SK-N-SH (cell line): ENCODE measurements around the gene ZDHHC18. TPM values are rescaled to one million over a fixed set of nuclear protein-coding genes. Genes with fewer than 3 reads are reported as not detected.

Experiments
- CTCF ChIA-PET: fragments of 300-600, 350-600 bp; formaldehyde crosslinking; extraction: SDS; loops from one replicate; lab custom pipeline; 2021; lab: Yijun Ruan, JAX
- POLR2A ChIA-PET: fragments of 350-600 bp; sonication (Branson Sonifier 250); formaldehyde crosslinking; extraction: SDS; loops from one replicate; lab custom pipeline; 2020; ENCODE audit warnings: antibody characterized with exemption, inconsistent platforms; lab: Yijun Ruan, JAX
- DNase-seq: peaks from one replicate; pipeline ENCODE4 v3.0.0; 2012
- H2AFZ ChIP-seq: fragments of 200-600 bp; sonication (generic); 2 replicates; pipeline ENCODE4 v1.8.1; 2016; ENCODE audit warnings: antibody characterized with exemption, mild to moderate bottlenecking, low read depth
- H3F3A ChIP-seq: fragments of 200-600 bp; sonication (generic); replicated peaks from 2 replicates; pipeline ENCODE3; 2016; ENCODE audit warnings: antibody characterized with exemption, mild to moderate bottlenecking; ENCODE audit not compliant: insufficient read depth
- H3K27ac ChIP-seq, 2 experiments: fragments of 200-500 bp in 1 of 2; fragments of 200-600 bp in 1 of 2; sonication (Bioruptor generic) in 1 of 2; sonication (generic), shearing (Covaris generic) in 1 of 2; 2 replicates each; pipeline versions ENCODE4 v1.5.1 to v1.6.1; 2014 to 2016; ENCODE audit warnings: low read depth in 2 of 2, inconsistent platforms in 1 of 2, low read length in 1 of 2, mild to moderate bottlenecking in 1 of 2, mixed read lengths in 1 of 2
- H3K27me3 ChIP-seq: fragments of 200-600 bp; sonication (generic), shearing (Covaris generic); 2 replicates; pipeline ENCODE4 v1.6.1; 2016; ENCODE audit warnings: mixed run types; ENCODE audit not compliant: insufficient read depth
- H3K36me3 ChIP-seq, 2 experiments: fragments of 200-500 bp in 1 of 2; fragments of 200-600 bp in 1 of 2; sonication (Bioruptor generic) in 1 of 2; sonication (generic) in 1 of 2; replicated peaks in 1 of 2; 2 replicates each; pipeline versions ENCODE3 to v1.5.1; 2014 to 2016; ENCODE audit warnings: low read length in 1 of 2, mild to moderate bottlenecking in 1 of 2; ENCODE audit not compliant: insufficient read depth in 2 of 2, control insufficient read depth in 1 of 2
- H3K4me1 ChIP-seq, 2 experiments: fragments of 200-500 bp in 1 of 2; fragments of 200-600 bp in 1 of 2; sonication (Bioruptor generic) in 1 of 2; sonication (generic), shearing (Covaris generic) in 1 of 2; 2 replicates each; pipeline versions ENCODE4 v1.5.1 to v1.6.1; 2014 to 2016; ENCODE audit warnings: low read depth in 1 of 2, low read length in 1 of 2, mixed run types in 1 of 2; ENCODE audit not compliant: insufficient read depth in 2 of 2, control insufficient read depth in 1 of 2
- H3K4me2 ChIP-seq: fragments of 200-600 bp; sonication (generic), shearing (Covaris generic); 2 replicates; pipeline ENCODE4 v1.6.1; 2017; ENCODE audit warnings: mixed run types
- H3K4me3 ChIP-seq, 2 experiments: fragments of 200-500 bp in 1 of 2; fragments of 200-600 bp in 1 of 2; sonication (Bioruptor generic) in 1 of 2; sonication (generic), shearing (Covaris generic) in 1 of 2; 2 replicates each; pipeline versions ENCODE4 v1.5.1 to v1.8.1; 2014 to 2016; ENCODE audit warnings: low read depth in 2 of 2, inconsistent platforms in 1 of 2, low read length in 1 of 2, mild to moderate bottlenecking in 1 of 2, mixed read lengths in 1 of 2, moderate library complexity in 1 of 2
- H3K79me2 ChIP-seq: fragments of 200-600 bp; sonication (generic); 2 replicates; pipeline ENCODE4 v1.8.1; 2017; ENCODE audit warnings: mild to moderate bottlenecking; ENCODE audit not compliant: insufficient read depth
- H3K9ac ChIP-seq: fragments of 200-600 bp; sonication (generic); 2 replicates; pipeline ENCODE4 v1.6.1; 2017; ENCODE audit warnings: mixed run types
- H3K9me2 ChIP-seq: fragments of 200-600 bp; sonication (generic); 2 replicates; pipeline ENCODE4 v1.6.1; 2017; ENCODE audit warnings: mixed run types
- H3K9me3 ChIP-seq: fragments of 200-600 bp; sonication (generic); 2 replicates; pipeline ENCODE4 v1.6.1; 2017; ENCODE audit warnings: mixed run types, mild to moderate bottlenecking, moderate library complexity
- H4K20me1 ChIP-seq: fragments of 200-600 bp; sonication (generic); 2 replicates; pipeline ENCODE4 v1.6.1; 2017; ENCODE audit warnings: mild to moderate bottlenecking, mixed run types; ENCODE audit not compliant: insufficient read depth
- CHD2 ChIP-seq: fragments of 150-350 bp; IDR thresholded peaks from 2 replicates; pipeline ENCODE4 v1.6.1; 2018; ENCODE audit warnings: low read length; ENCODE audit not compliant: partially characterized antibody
- CTCF ChIP-seq: fragments of 200-600 bp; sonication (generic); IDR thresholded peaks from 2 replicates; pipeline ENCODE4 v1.6.1; 2017; ENCODE audit warnings: antibody characterized with exemption, mild to moderate bottlenecking, moderate library complexity
- ELF1 ChIP-seq: IDR thresholded peaks from 2 replicates; pipeline ENCODE4 v1.4.0; 2012
- FOSL2 ChIP-seq: IDR thresholded peaks from 2 replicates; pipeline ENCODE4 v1.4.0; 2012; ENCODE audit warnings: low read depth, mild to moderate bottlenecking, moderate library complexity, borderline replicate concordance
- JUND ChIP-seq: IDR thresholded peaks from 2 replicates; pipeline ENCODE4 v1.4.0; 2012
- MXI1 ChIP-seq: IDR thresholded peaks from 2 replicates; pipeline ENCODE4 v1.6.1; 2012; ENCODE audit warnings: mild to moderate bottlenecking, low read depth, low read length, improper control_type of control experiment
- RAD21 ChIP-seq: IDR thresholded peaks from 2 replicates; pipeline ENCODE4 v1.6.1; 2012; ENCODE audit warnings: mild to moderate bottlenecking, low read length
- RCOR1 ChIP-seq: fragments of 150-350 bp; IDR thresholded peaks from 2 replicates; pipeline ENCODE4 v1.6.1; 2017; ENCODE audit warnings: antibody characterized with exemption, low read length
- REST ChIP-seq: IDR thresholded peaks from 2 replicates; pipeline ENCODE4 v1.6.1; 2012; ENCODE audit warnings: mild to moderate bottlenecking, low read depth, low read length, moderate library complexity
- RFX5 ChIP-seq: IDR thresholded peaks from 2 replicates; pipeline ENCODE4 v1.6.1; 2012; ENCODE audit warnings: mild to moderate bottlenecking, improper control_type of control experiment, low read length
- SIN3A ChIP-seq: IDR thresholded peaks from 2 replicates; pipeline ENCODE4 v1.6.1; 2012; ENCODE audit warnings: low read depth, mild to moderate bottlenecking, low read length, moderate library complexity, borderline replicate concordance
- SMC3 ChIP-seq: IDR thresholded peaks from 2 replicates; pipeline ENCODE4 v1.6.1; 2012; ENCODE audit warnings: low read depth, low read length, improper control_type of control experiment
- TEAD4 ChIP-seq: IDR thresholded peaks from 2 replicates; pipeline ENCODE4 v1.4.0; 2012; ENCODE audit warnings: mild to moderate bottlenecking, borderline replicate concordance; ENCODE audit not compliant: insufficient read depth
- USF2 ChIP-seq: fragments of 150-350 bp; IDR thresholded peaks from 2 replicates; pipeline ENCODE4 v1.6.1; 2017; ENCODE audit warnings: antibody characterized with exemption, low read length, low read depth, borderline replicate concordance
- YY1 ChIP-seq: IDR thresholded peaks from 2 replicates; pipeline ENCODE4 v1.4.0; 2012; ENCODE audit warnings: low read depth, mild to moderate bottlenecking
- ZBTB33 ChIP-seq: IDR thresholded peaks from 2 replicates; pipeline ENCODE4 v1.4.0; 2012; ENCODE audit warnings: low read depth, borderline replicate concordance
- WGBS: methylation state at CpG from one replicate; pipeline ENCODE4 v1.1.6; 2017; ENCODE audit warnings: low lambda C conversion rate; 5-methylcytosine and 5-hydroxymethylcytosine counted together
- polyA plus RNA-seq, 3 experiments: library from polyadenylated mRNA; depleted of rRNA; stranded (reverse); fragments of >200 nt; gene quantifications; 2 replicates each; pipeline ENCODE4 v1.2.3, GENCODE V29; 2012
- TF ChIP-seq, protein P1 (sequence below): fragments of 150-350 bp; IDR thresholded peaks from 2 replicates; pipeline ENCODE4 v1.6.1; 2016; ENCODE audit warnings: mild to moderate bottlenecking, low read depth, low read length

ZDHHC18 gene
- polyA plus RNA-seq, 1 of the 3 experiments (the other 2 are of a cell fraction), result 33.0 TPM

GRCh38 chr1:26814893-26815292, 11.6 kb upstream of the ZDHHC18 start:
- POLR2A ChIA-PET, result no interaction called here
- CTCF ChIA-PET, result interaction anchor here (1.0 to 1.3 kb wide), 3 partner anchors 44 to 213 kb away, joined by 3 to 4 read pairs (median 3); no protein-coding TSS in a partner anchor
- H3K4me1 ChIP-seq, result no peaks in the 10 kb centered on the region
- H3F3A ChIP-seq, result no peaks in the 10 kb centered on the region
- no peaks in the 10 kb centered on the region for H3K9me3 ChIP-seq
- H3K4me2 ChIP-seq, result no peak overlapping the region
- WGBS, result 73% methylated on average over 3 of the region's 3 CpGs
- no peak overlapping the region for H3K4me3 ChIP-seq
- H3K9ac ChIP-seq, result no peak overlapping the region
- H2AFZ ChIP-seq, result no peak overlapping the region
- no peaks in the 10 kb centered on the region for H3K79me2 ChIP-seq
- no peaks in the 10 kb centered on the region for H3K27me3 ChIP-seq
- DNase-seq, result no peak
- no peak for TF ChIP-seq SIN3A
- no peaks in the 10 kb centered on the region for H3K36me3 ChIP-seq
- no peak overlapping the region for H3K27ac ChIP-seq
- no peaks in the 10 kb centered on the region for H4K20me1 ChIP-seq
- no peaks in the 10 kb centered on the region for H3K9me2 ChIP-seq

DNA sequence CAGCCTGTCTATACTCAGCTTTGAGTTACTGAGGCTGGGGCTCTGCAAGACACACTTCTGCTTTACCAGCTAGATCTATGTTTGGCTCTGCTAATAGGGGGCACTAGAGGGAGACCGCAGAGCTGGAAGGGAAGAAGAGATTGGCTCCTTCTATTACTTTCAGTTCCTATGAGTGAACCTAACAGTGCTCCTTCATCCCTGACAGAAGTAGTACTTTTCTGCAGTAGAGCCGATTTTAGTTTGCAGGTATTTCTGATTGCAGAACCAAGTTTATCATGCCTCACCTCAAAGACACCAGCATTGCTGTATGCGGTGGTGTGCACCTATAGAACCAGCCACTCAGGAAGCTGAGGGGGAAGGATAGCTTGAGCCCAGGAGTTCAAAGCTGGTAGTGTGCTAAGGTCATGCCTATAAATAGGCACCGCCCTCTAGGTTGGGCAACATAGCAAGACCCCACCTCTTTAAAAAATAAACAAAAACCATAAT, 5.7 kb upstream of the ZDHHC18 start:
- TF ChIP-seq TEAD4 (no peak), SIN3A (no peak), ZBTB33 (no peak), FOSL2 (no peak), RCOR1 (no peak), USF2 (no peak), RFX5 (no peak), SMC3 (no peak), CTCF (no peak), REST (no peak), MXI1 (no peak), RAD21 (no peak), YY1 (no peak), CHD2 (no peak), ELF1 (no peak), JUND (no peak)
- TF ChIP-seq, protein P1, sequence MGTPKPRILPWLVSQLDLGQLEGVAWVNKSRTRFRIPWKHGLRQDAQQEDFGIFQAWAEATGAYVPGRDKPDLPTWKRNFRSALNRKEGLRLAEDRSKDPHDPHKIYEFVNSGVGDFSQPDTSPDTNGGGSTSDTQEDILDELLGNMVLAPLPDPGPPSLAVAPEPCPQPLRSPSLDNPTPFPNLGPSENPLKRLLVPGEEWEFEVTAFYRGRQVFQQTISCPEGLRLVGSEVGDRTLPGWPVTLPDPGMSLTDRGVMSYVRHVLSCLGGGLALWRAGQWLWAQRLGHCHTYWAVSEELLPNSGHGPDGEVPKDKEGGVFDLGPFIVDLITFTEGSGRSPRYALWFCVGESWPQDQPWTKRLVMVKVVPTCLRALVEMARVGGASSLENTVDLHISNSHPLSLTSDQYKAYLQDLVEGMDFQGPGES, result no peak
- CTCF ChIA-PET, result interaction anchor here (0.7 to 1.9 kb wide), 5 partner anchors 11 to 321 kb away, joined by 3 to 9 read pairs (median 5); partner anchors contain the start of gene PIGV

More for the DNA sequence above, 5.7 kb upstream of the ZDHHC18 start:
- Histone ChIP-seq H3K79me2 (no peaks in the 10 kb centered on the region), H3K4me2 (no peak overlapping the region), H3K9me3 (no peaks in the 10 kb centered on the region), H2AFZ (no peak overlapping the region), H3F3A (no peaks in the 10 kb centered on the region), H3K27ac (no peak overlapping the region), H3K9ac (no peak overlapping the region), H3K9me2 (no peaks in the 10 kb centered on the region), H3K4me3 (no peak overlapping the region), H3K4me1 (peaks cover 0 to 2% of the 10 kb centered on the region in 2 experiments; a peak in 2 of 4 replicates), H4K20me1 (no peaks in the 10 kb centered on the region), H3K36me3 (no peaks in the 10 kb centered on the region), H3K27me3 (no peaks in the 10 kb centered on the region)
- no peak for DNase-seq
- POLR2A ChIA-PET, result no interaction called here
- 95% methylated on average over 4 of the region's 4 CpGs for WGBS
